K562 (cell line): ENCODE data around the gene FBXL12. TPM values are rescaled to one million over a fixed set of nuclear protein-coding genes. Genes with fewer than 3 reads are reported as not detected.

Experiments used
- BCOR ChIP-seq: fragments of 450-650 bp; IDR thresholded peaks from 2 replicates; pipeline ENCODE4 v1.6.1; 2016
- CREM ChIP-seq: IDR thresholded peaks from 2 replicates; pipeline ENCODE4 v1.6.1; 2014; ENCODE audit warnings: antibody characterized with exemption, low read depth
- ESRRA ChIP-seq: fragments of 450-650 bp; IDR thresholded peaks from 2 replicates; pipeline ENCODE4 v1.6.1; 2014; ENCODE audit warnings: low read depth, mild to moderate bottlenecking, moderate library complexity, borderline replicate concordance
- HMGXB4 ChIP-seq: sonication (generic); formaldehyde crosslinking; IDR thresholded peaks from 2 replicates; pipeline ENCODE4 v1.8.1; 2023; ENCODE audit warnings: mild to moderate bottlenecking, missing genetic modification reagents
- PHF8 ChIP-seq: fragments of 200-600 bp; sonication (generic); IDR thresholded peaks from 2 replicates; pipeline ENCODE4 v1.6.1; 2012; ENCODE audit warnings: mixed run types, mild to moderate bottlenecking, inconsistent platforms, low read length, moderate library complexity, borderline replicate concordance
- RBBP5 ChIP-seq: fragments of 200-600 bp; sonication (generic); IDR thresholded peaks from 2 replicates; pipeline ENCODE4 v1.6.1; 2012; ENCODE audit warnings: borderline replicate concordance, mild to moderate bottlenecking, low read length, control low read depth, inconsistent platforms; ENCODE audit not compliant: insufficient read depth, poor library complexity, severe bottlenecking
- SAP30 ChIP-seq: fragments of 200-600 bp; sonication (generic); IDR thresholded peaks from 2 replicates; pipeline ENCODE4 v1.6.1; 2012; ENCODE audit warnings: borderline replicate concordance, low read depth, mild to moderate bottlenecking, moderate library complexity, low read length, control low read depth, inconsistent platforms; ENCODE audit not compliant: insufficient read depth, poor library complexity, severe bottlenecking
- ZBTB17 ChIP-seq: fragments of 450-650 bp; formaldehyde crosslinking; IDR thresholded peaks from 2 replicates; pipeline ENCODE4 v1.4.0; 2020; ENCODE audit warnings: mild to moderate bottlenecking
- ZBTB49 ChIP-seq: sonication (generic); formaldehyde crosslinking; IDR thresholded peaks from 2 replicates; pipeline ENCODE4 v1.8.0; 2022; ENCODE audit warnings: missing genetic modification reagents, mild to moderate bottlenecking, borderline replicate concordance
- ZBTB9 ChIP-seq: fragments of 450-650 bp; formaldehyde crosslinking; IDR thresholded peaks from 2 replicates; pipeline ENCODE4 v1.4.0; 2020; ENCODE audit warnings: mild to moderate bottlenecking, moderate library complexity
- ZNF121 ChIP-seq: sonication (generic); formaldehyde crosslinking; conservative IDR thresholded peaks from 2 replicates; pipeline ENCODE4 v1.8.0; 2022; ENCODE audit warnings: missing genetic modification reagents
- ZNF140 ChIP-seq: fragments of 250-450 bp; sonication (Bioruptor Pico); IDR thresholded peaks from 2 replicates; pipeline ENCODE4 v1.8.0; 2021; ENCODE audit warnings: moderate library complexity, mild to moderate bottlenecking, inconsistent platforms
- polyA plus RNA-seq, 8 experiments: library from polyadenylated mRNA; depleted of rRNA in 4 of 8; stranded (reverse) in 5 of 8; unstranded in 3 of 8; fragments of >200 nt; fragmentation: Nextera tagmentation in 2 of 8; fragmentation: Illumina TruSeq in 1 of 8; extraction: Ambion mirVana in 2 of 8; extraction: Trizol in 1 of 8; gene quantifications; 2 replicates each; pipeline versions ENCODE4 v1.2.1 to v1.2.3, GENCODE V29; 2011 to 2014; ENCODE audit warnings: inconsistent platforms in 1 of 8, missing spikeins in 1 of 8
- total RNA-seq, 7 experiments: library from RNA; depleted of rRNA in 6 of 7; stranded (reverse); fragments of >200 nt in 6 of 7; fragmentation: Illumina TruSeq in 2 of 7; extraction: Trizol in 2 of 7; gene quantifications; 2 replicates each; pipeline versions ENCODE4 v1.2.1 to v1.2.3, GENCODE V29; 2011 to 2021; ENCODE audit warnings: low replicate concordance in 1 of 7

FBXL12 gene
- total and polyA plus RNA-seq, 9 of the 15 experiments (the other 6 are each of a cell fraction or from before 2014, with no cell fraction given), result 2.7 to 40.5 (median 26.5) TPM

GRCh38 chr19:9818175-9818733 lies 625 bp downstream of the FBXL12 start (continued):
- TF ChIP-seq ZBTB9 (CRISPR knock-in tag) (0 out of 2 replicates have a peak, but pooled peaks have one; percentile 29), CREM (no peak), BCOR (peak; percentile 45; the same call in 1 of the 2 replicates), HMGXB4 (CRISPR knock-in tag) (peak; percentile 16; the same call in 1 of the 2 replicates), ESRRA (peak; percentile 68), ZBTB49 (CRISPR knock-in tag) (no peak), ZNF140 (CRISPR knock-in tag) (no peak), ZNF121 (CRISPR knock-in tag) (0 out of 2 replicates have a peak, but pooled peaks have one; percentile 4), ZBTB17 (0 out of 2 replicates have a peak, but pooled peaks have one; percentile 38), RBBP5 (peak; percentile 85), SAP30 (peak; percentile 62), PHF8 (no peak)
